HEK293T (cell line): ENCODE results near the gene CD82.

Experiments
- ELF4 ChIP-seq: fragments of 450-650 bp; IDR thresholded peaks from 2 replicates; pipeline ENCODE4 v1.6.1; 2017; ENCODE audit warnings: antibody characterized with exemption
- L3MBTL2 ChIP-seq: fragments of 450-650 bp; conservative IDR thresholded peaks from 2 replicates; pipeline ENCODE4 v1.6.1; 2016; ENCODE audit warnings: mild to moderate bottlenecking
- LEF1 ChIP-seq: fragments of 450-650 bp; IDR thresholded peaks from 2 replicates; pipeline ENCODE4 v1.6.1; 2017; ENCODE audit warnings: mild to moderate bottlenecking, borderline replicate concordance
- PKNOX1 ChIP-seq: fragments of 450-650 bp; IDR thresholded peaks from 2 replicates; pipeline ENCODE4 v1.6.1; 2016
- SP1 ChIP-seq: fragments of 450-650 bp; IDR thresholded peaks from 2 replicates; pipeline ENCODE4 v1.6.1; 2017
- ZNF384 ChIP-seq: fragments of 450-650 bp; IDR thresholded peaks from 2 replicates; pipeline ENCODE4 v1.6.1; 2016

GRCh38 chr11:44527476-44527875 is 38.0 kb upstream of the CD82 start:
- TF ChIP-seq ELF4 (no peak), L3MBTL2 (no peak), PKNOX1 (no peak), ZNF384 (no peak), LEF1 (no peak), SP1 (no peak)
